Natural killer cell (primary cell): ENCODE data around the gene SOX15. TPM values are rescaled to one million over a fixed set of nuclear protein-coding genes. Genes with fewer than 3 reads are reported as not detected.

Source experiments
- ATAC-seq, 3 donors: fragments of 150-1000 bp in 2 of 3; fragments of 200-7000 bp in 1 of 3; cut with Tn5 transposase; 1 replicate in 1 of 3; 2 replicates in 2 of 3; pipeline ENCODE4 v1.10.0; 2021; ENCODE audit warnings: mild to moderate bottlenecking in 2 of 3, moderate library complexity in 2 of 3
- DNase-seq, 2 donors: peaks; one replicate each; pipeline versions ENCODE4 v3.0.0 to v3.0.0-alpha.2; 2013 to 2021; ENCODE audit warnings: mixed read lengths in 1 of 2
- H3K27ac ChIP-seq: one replicate; pipeline ENCODE4 v1.5.1; 2013; ENCODE audit warnings: mild to moderate bottlenecking, low read length
- H3K27me3 ChIP-seq: one replicate; pipeline ENCODE4 v1.6.1; 2013; ENCODE audit warnings: low read length; ENCODE audit not compliant: control insufficient read depth, insufficient read depth
- H3K36me3 ChIP-seq: one replicate; pipeline ENCODE4 v1.6.1; 2013; ENCODE audit warnings: low read length; ENCODE audit not compliant: control insufficient read depth, insufficient read depth
- H3K4me1 ChIP-seq: one replicate; pipeline ENCODE4 v1.6.1; 2013; ENCODE audit warnings: low read length; ENCODE audit not compliant: control insufficient read depth, insufficient read depth
- H3K4me3 ChIP-seq: one replicate; pipeline ENCODE4 v1.5.1; 2013; ENCODE audit warnings: low read length
- H3K9me3 ChIP-seq: one replicate; pipeline ENCODE4 v1.6.1; 2013; ENCODE audit warnings: low read length; ENCODE audit not compliant: control insufficient read depth, insufficient read depth
- H3K27ac Mint-ChIP-seq, 2 donors: one replicate each; pipeline ENCODE4 v1.8.0; 2022; ENCODE audit warnings: mild to moderate bottlenecking in 2 of 2, mixed read lengths in 2 of 2, moderate library complexity in 1 of 2
- H3K27me3 Mint-ChIP-seq, 2 donors: one replicate each; pipeline ENCODE4 v1.8.0; 2022; ENCODE audit warnings: low read depth in 2 of 2, mixed read lengths in 2 of 2
- H3K36me3 Mint-ChIP-seq: one replicate; pipeline ENCODE4 v1.8.0; 2022; ENCODE audit warnings: mixed read lengths
- H3K4me1 Mint-ChIP-seq, 2 donors: one replicate each; pipeline ENCODE4 v1.8.0; 2022; ENCODE audit warnings: mixed read lengths in 2 of 2
- H3K4me3 Mint-ChIP-seq: one replicate; pipeline ENCODE4 v1.8.0; 2022; ENCODE audit warnings: mild to moderate bottlenecking, moderate library complexity, mixed read lengths
- H3K9me3 Mint-ChIP-seq, 2 donors: one replicate each; pipeline ENCODE4 v1.8.0; 2022; ENCODE audit warnings: mixed read lengths in 2 of 2
- WGBS: methylation state at CpG from one replicate; pipeline ENCODE4 v1.1.7; 2013; ENCODE audit warnings: missing lambda C conversion rate; ENCODE audit not compliant: insufficient coverage; 5-methylcytosine and 5-hydroxymethylcytosine counted together
- intact Hi-C: fragments of 100-400 bp; cut with micrococcal nuclease; formaldehyde crosslinking; loops from one replicate; pipeline ENCODE4 v1.14.2; 2022
- total RNA-seq, 4 donors: library from RNA; stranded (reverse); fragments of 120-200 nt in 1 of 4; gene quantifications; one replicate each; pipeline versions ENCODE4 v1.2.3 to v1.2.4, GENCODE V29; 2013 to 2022
- TF ChIP-seq, protein P1 (sequence below): fragments of 200-600 bp; IDR thresholded peaks from one replicate; pipeline ENCODE4 v1.8.0; 2022; ENCODE audit warnings: antibody characterized with exemption

Gene SOX15
- total RNA-seq, 3 donors from 2014 or later (not counting 1 experiment from before 2014, with no cell fraction given): 0.27 TPM; not detected in 2

DNA sequence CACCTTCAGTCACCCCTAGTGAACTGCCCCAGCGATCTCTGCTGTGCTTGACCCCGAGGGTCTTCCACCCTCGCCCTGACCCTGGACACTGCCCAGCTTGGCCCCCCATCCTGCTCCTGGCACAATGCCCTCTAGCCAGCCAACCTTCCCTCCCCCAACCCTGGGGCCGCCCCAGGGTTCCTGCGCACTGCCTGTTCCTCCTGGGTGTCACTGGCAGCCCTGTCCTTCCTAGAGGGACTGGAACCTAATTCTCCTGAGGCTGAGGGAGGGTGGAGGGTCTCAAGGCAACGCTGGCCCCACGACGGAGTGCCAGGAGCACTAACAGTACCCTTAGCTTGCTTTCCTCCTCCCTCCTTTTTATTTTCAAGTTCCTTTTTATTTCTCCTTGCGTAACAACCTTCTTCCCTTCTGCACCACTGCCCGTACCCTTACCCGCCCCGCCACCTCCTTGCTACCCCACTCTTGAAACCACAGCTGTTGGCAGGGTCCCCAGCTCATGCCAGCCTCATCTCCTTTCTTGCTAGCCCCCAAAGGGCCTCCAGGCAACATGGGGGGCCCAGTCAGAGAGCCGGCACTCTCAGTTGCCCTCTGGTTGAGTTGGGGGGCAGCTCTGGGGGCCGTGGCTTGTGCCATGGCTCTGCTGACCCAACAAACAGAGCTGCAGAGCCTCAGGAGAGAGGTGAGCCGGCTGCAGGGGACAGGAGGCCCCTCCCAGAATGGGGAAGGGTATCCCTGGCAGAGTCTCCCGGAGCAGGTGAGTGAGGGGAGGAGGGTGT lies 31.2 kb downstream of the SOX15 start, which contains the start of gene TNFSF13:
Gene TNFSF13, plus strand, starts transcription at position 207 of the 776 bp plus-strand sequence. Its CDS starts 290 bp downstream, at position 497.
- Histone ChIP-seq H3K9me3 (no peaks in the 10 kb centered on the region), H3K4me3 (peak within 1 kb of the TSS; percentile 33), H3K27me3 (no peaks in the 10 kb centered on the region), H3K27ac (peak within 1 kb of the TSS; percentile 67), H3K36me3 (peaks cover 3% of the 10 kb centered on the region), H3K4me1 (peaks cover 60% of the 10 kb centered on the region)
- peak within 1 kb of the TSS in 1 of 2 donors; percentile 75 for H3K27ac Mint-ChIP-seq
- peaks cover 31 to 52% of the 10 kb centered on the region in 2 donors for H3K4me1 Mint-ChIP-seq
- no peak for ATAC-seq
- H3K27me3 Mint-ChIP-seq: no peaks in the 10 kb centered on the region
- intact Hi-C loops: loop anchor here (1.0 kb wide), 1 partner anchor 15 kb away; no protein-coding TSS in a partner anchor
- WGBS: 33% methylated on average over 16 of the region's 16 CpGs
- no peak for DNase-seq
- TF ChIP-seq, protein P1, sequence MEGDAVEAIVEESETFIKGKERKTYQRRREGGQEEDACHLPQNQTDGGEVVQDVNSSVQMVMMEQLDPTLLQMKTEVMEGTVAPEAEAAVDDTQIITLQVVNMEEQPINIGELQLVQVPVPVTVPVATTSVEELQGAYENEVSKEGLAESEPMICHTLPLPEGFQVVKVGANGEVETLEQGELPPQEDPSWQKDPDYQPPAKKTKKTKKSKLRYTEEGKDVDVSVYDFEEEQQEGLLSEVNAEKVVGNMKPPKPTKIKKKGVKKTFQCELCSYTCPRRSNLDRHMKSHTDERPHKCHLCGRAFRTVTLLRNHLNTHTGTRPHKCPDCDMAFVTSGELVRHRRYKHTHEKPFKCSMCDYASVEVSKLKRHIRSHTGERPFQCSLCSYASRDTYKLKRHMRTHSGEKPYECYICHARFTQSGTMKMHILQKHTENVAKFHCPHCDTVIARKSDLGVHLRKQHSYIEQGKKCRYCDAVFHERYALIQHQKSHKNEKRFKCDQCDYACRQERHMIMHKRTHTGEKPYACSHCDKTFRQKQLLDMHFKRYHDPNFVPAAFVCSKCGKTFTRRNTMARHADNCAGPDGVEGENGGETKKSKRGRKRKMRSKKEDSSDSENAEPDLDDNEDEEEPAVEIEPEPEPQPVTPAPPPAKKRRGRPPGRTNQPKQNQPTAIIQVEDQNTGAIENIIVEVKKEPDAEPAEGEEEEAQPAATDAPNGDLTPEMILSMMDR: no peak
- H3K4me3 Mint-ChIP-seq: no peak within 1 kb of the TSS
- H3K36me3 Mint-ChIP-seq: no peaks in the 10 kb centered on the region
- no peaks in the 10 kb centered on the region for H3K9me3 Mint-ChIP-seq

DNA sequence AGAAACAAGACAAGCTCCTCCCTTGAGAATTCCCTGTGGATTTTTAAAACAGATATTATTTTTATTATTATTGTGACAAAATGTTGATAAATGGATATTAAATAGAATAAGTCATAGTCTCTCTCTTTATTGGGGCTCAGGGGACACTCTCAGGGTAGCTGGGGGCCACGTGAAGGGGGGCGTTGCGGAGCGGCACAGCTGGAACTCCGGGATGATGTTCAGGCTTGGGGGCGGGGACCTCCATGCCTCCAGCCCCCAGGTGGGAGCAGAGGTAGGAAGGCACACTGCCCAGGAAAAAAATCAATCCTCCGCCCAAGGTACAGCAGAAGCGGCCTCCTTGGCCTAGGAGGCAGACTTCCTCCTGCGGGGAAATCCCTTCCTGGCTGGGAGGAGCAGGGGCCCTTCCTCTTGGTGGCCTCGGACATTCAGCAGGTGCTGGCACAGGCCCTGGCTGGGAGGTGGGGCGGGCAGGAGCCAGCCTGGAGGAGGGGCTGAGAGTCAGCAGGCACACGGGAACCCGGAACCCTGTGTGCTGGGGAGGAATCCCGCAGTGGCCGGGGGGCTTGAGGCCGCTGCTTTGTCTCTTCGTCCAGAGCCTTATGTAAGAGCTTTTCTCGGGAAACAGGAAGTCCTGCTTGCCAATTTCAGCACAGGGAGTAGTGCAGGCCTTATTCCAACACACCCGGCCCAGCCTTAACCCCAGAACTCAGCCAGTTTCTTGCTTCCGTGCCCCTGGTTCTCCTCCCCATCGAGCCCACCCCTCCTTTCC lies 31.9 kb downstream of the SOX15 start:
- Mint-ChIP-seq H3K4me1 (peaks cover 37 to 58% of the 10 kb centered on the region in 2 donors), H3K9me3 (no peaks in the 10 kb centered on the region), H3K27ac (peak overlapping the region in 1 of 2 donors; percentile 75), H3K27me3 (no peaks in the 10 kb centered on the region), H3K4me3 (no peak overlapping the region), H3K36me3 (no peaks in the 10 kb centered on the region)
- WGBS: 28% methylated on average over 21 of the region's 21 CpGs
- peak overlapping the region; percentile 67 for H3K27ac ChIP-seq
- ATAC-seq (no peak), DNase-seq (peak in 1 of 2 donors; percentile 28)
- peaks cover 2% of the 10 kb centered on the region for H3K36me3 ChIP-seq
- no peaks in the 10 kb centered on the region for H3K9me3 ChIP-seq
- H3K4me1 ChIP-seq: peaks cover 64% of the 10 kb centered on the region
- no peaks in the 10 kb centered on the region for H3K27me3 ChIP-seq
- TF ChIP-seq, protein P1: no peak
- peak overlapping the region; percentile 33 for H3K4me3 ChIP-seq
- intact Hi-C loops: loop anchor here (1.0 kb wide), 1 partner anchor 15 kb away; no protein-coding TSS in a partner anchor

DNA sequence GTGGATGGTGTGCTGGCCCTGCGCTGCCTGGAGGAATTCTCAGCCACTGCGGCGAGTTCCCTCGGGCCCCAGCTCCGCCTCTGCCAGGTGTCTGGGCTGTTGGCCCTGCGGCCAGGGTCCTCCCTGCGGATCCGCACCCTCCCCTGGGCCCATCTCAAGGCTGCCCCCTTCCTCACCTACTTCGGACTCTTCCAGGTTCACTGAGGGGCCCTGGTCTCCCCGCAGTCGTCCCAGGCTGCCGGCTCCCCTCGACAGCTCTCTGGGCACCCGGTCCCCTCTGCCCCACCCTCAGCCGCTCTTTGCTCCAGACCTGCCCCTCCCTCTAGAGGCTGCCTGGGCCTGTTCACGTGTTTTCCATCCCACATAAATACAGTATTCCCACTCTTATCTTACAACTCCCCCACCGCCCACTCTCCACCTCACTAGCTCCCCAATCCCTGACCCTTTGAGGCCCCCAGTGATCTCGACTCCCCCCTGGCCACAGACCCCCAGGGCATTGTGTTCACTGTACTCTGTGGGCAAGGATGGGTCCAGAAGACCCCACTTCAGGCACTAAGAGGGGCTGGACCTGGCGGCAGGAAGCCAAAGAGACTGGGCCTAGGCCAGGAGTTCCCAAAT lies 32.6 kb downstream of the SOX15 start:
- no peak overlapping the region for H3K4me3 Mint-ChIP-seq
- Histone ChIP-seq H3K27ac (no peak overlapping the region), H3K9me3 (no peaks in the 10 kb centered on the region), H3K27me3 (no peaks in the 10 kb centered on the region), H3K36me3 (peaks cover 2% of the 10 kb centered on the region), H3K4me3 (no peak overlapping the region), H3K4me1 (peaks cover 64% of the 10 kb centered on the region)
- TF ChIP-seq, protein P1: no peak
- H3K27ac Mint-ChIP-seq: peak overlapping the region in 1 of 2 donors; percentile 33
- intact Hi-C loops: no loop called here
- peaks cover 39 to 58% of the 10 kb centered on the region in 2 donors for H3K4me1 Mint-ChIP-seq
- H3K27me3 Mint-ChIP-seq: no peaks in the 10 kb centered on the region
- H3K9me3 Mint-ChIP-seq: no peaks in the 10 kb centered on the region
- no peak for DNase-seq
- ATAC-seq: no peak
- no peaks in the 10 kb centered on the region for H3K36me3 Mint-ChIP-seq
- WGBS: 87% methylated on average over 19 of the region's 19 CpGs
